ENCODE measurements around the gene PEX10.

PEX10 gene

GRCh38 chr1:2372551-2373490 is 39.5 kb downstream of the PEX10 start:
- DNase-seq, result no peak

GRCh38 chr1:2368053-2368744 is 44.2 kb downstream of the PEX10 start:
- no peak for DNase-seq

GRCh38 chr1:2363847-2364513 is 48.4 kb downstream of the PEX10 start:
- no peak for DNase-seq

- no peak for DNase-seq
Measured at GRCh38 chr1:2360588-2361364, 51.6 kb downstream of the PEX10 start.

GRCh38 chr1:2358651-2359640 is 53.4 kb downstream of the PEX10 start:
- no peak for DNase-seq

GRCh38 chr1:2358072-2358471 is 54.3 kb downstream of the PEX10 start:
- no peak for DNase-seq

GRCh38 chr1:2356911-2357845 is 55.2 kb downstream of the PEX10 start:
- DNase-seq, result no peak

- DNase-seq, result no peak
Measured at GRCh38 chr1:2356401-2356800, 56.0 kb downstream of the PEX10 start.

GRCh38 chr1:2355373-2356261 is 56.7 kb downstream of the PEX10 start:
- no peak for DNase-seq

GRCh38 chr1:2354511-2355372 is 57.6 kb downstream of the PEX10 start:
- DNase-seq, result no peak

Data from activated naive CD4-positive, alpha-beta T cell (primary cell).